GM18508 (cell line): ENCODE measurements around the gene BUD23.
"Not testable (repeated sequence)": the region's sequence is repeated elsewhere in the genome, so short reads cannot be mapped to it uniquely, and the experiment has no call there.

ENCODE experiments used
- ATAC-seq: cut with Tn5 transposase; IDR thresholded peaks from one replicate; pipeline ENCODE4 v1.9.1; 2021; ENCODE audit warnings: moderate number of reproducible peaks; ENCODE audit not compliant: insufficient read depth, unreplicated experiment

Gene BUD23

DNA sequence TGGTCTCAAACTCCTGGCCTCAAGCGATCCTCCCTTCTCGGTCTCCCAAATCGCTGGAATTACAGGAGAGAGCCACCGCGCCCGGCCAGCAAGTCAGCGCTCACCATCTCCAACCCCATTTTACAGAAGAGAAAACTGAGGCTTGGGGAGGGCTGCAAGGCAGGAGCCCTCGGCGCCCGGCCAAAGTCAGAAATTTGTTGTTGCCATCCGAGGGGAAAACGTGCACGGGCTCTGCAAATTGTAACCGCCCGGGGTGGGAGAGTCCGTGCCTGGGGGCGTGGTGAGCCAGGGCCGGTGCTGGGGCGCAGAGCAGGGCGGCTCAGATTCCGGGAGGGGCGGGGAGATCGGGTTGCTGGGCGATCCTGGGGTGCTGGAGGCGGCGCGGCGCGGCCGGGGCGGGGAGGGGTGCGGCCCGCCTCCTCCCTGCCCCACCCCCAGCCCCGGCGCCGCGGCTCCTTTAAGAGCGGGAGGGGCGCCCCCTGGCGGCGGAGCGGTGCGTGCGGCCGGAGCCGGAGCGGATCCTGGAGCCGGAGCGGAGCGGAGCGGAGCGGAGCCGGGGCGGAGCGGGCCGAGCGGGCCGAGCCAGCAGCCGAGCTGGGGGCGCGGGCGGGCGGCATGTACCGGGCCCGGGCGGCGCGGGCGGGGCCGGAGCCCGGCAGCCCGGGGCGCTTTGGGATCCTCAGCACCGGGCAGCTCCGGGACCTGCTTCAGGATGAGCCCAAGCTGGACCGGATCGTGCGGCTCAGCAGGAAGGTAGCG lies 15.9 kb upstream of the BUD23 start, which contains the start of gene VPS37D:
VPS37D (plus strand) TSS at position 488 of the 759 bp plus-strand sequence; CDS start at position 616, 128 bp downstream.
- no peak for ATAC-seq

DNA sequence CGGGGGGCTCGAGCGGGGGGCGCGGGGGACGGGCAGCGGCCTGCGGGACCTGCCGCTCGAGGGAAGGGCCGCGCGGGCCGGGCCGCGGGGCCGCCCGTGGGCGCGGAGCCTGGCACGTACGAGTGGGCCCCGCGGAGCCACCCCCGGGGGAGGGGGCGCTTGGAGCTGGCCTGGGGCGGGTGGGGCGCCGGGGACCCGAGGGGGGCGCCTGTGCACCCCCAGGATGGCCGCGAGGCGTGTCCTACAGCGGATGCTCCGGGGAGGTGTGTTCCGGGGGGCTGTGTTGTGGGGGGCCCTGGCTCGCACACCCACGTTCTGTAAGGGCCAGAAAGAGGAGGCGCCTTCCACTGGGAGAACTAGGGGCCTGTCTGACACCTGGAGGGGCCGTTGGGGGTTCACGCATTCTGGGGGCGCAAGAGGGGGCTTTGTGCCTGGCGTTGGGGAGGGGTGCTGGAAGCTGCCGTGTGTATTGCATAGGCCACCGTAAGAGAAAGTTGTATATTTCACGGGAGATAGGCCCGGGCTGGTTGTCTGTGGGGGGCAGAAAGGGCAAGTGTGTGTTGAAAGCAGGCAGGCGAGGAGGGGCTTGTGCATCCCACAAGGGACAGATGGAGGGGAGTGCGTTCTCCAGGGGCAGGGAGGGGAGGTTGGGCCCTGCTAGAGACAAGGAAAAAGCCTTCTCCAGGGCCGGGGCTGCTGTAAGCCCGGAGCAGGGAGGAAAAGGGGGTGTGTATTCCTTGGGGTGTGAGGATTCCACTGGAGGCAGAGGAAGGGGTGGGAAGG lies 15.1 kb upstream of the BUD23 start:
- no peak for ATAC-seq

DNA sequence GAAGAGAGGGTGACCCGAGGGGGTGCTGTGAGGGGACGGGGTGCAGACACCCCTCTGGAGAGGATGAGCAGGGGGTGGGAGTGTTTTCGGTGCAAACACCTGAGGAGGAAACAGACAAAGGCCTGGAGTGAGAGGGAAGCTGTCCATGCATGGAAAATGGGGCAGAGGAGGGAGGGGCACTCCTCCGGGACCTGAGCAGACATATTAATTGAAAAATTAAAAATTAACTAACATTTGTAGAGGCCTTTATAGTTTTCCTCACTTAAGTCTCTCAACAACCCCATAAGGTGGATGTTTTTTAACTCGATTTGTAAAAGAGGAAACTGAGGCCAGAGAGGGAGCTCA lies 14.5 kb upstream of the BUD23 start:
- ATAC-seq, result no peak

DNA sequence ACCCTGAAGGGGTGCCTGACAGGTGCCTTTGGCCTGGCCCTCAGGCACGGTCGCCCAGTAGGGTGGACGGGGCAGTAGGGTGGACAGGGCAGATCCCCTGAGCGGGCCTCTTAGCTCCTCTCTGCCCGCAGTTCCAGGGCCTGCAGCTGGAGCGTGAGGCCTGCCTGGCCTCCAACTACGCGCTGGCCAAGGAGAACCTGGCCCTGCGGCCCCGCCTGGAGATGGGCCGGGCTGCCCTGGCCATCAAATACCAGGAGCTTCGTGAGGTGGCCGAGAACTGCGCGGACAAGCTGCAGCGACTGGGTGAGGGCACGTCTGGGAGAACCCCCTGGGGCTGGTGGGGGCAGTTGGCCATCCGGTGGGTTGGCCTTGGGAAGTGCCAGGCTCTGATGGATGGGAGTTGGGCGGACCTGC lies 14.1 kb upstream of the BUD23 start:
- no peak for ATAC-seq

DNA sequence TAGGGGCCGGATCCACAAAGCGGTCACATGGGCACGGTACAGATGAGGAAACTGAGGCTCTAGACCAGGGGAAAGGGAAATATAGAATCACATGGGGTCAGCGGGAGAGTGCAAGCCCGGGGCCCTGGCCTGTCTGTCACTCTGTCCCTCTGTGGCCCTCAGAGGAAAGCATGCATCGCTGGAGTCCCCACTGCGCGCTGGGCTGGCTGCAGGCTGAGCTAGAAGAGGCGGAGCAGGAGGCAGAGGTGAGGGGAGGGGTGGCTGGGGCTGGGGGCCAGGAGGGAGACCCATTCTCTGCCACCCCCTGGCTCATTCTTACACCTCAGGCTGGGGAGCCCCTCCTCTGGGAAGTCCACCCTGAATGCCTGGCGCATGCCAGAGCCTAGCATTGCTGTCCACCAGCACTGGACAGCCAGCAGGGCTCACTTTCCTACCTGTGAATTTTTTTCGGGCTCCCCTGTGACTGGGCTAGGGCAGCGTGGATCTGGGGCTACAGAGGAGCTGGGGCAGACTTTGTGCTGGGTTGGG lies 13.5 kb upstream of the BUD23 start:
- ATAC-seq, result no peak

DNA sequence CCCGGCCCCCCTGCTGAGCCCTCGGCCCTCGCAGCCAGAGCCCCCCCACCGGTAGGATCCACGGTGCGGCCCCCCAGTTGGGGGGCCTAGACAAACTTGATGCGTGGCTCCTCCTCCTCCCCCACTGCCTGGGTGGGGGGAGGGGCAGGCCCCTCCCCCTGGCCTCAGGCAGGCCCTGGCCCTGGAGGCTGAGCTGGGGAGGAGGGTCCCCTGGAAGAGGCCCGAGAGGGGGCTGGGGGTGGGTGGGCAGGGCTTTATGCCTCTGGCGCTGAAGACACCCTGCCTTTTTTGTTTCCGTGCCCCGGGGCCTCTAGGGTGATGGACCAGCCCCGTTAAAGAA lies 12.1 kb upstream of the BUD23 start:
- ATAC-seq, result no peak

DNA sequence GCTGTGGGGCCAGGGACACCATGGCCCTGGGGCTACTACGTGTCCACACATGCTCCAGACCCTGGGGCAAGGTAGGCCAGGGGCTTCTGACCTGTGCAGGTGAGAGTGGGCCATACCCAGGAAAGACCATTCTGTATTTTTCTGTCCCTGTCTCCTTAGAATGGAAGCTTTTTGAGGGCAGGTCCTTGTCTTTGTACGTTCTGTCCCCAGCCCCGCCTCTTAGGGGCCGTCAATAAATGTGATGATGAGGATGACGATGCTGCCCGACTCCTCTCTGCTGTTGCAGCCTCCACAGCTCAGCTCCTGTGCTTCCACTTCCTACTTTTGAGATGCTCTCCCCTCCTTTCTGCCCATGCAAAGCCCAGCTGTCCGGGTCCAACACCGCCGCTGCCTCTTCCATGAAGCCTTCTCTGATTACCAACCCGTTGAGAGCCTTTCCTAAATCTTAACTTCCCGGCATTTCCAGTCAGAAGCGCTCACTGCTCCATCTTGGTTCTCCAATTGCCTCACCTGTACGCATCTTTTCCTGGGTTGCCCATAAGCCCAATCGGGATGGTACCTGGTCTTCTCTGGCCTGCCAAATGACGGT lies 11.4 kb upstream of the BUD23 start:
- ATAC-seq, result no peak

DNA sequence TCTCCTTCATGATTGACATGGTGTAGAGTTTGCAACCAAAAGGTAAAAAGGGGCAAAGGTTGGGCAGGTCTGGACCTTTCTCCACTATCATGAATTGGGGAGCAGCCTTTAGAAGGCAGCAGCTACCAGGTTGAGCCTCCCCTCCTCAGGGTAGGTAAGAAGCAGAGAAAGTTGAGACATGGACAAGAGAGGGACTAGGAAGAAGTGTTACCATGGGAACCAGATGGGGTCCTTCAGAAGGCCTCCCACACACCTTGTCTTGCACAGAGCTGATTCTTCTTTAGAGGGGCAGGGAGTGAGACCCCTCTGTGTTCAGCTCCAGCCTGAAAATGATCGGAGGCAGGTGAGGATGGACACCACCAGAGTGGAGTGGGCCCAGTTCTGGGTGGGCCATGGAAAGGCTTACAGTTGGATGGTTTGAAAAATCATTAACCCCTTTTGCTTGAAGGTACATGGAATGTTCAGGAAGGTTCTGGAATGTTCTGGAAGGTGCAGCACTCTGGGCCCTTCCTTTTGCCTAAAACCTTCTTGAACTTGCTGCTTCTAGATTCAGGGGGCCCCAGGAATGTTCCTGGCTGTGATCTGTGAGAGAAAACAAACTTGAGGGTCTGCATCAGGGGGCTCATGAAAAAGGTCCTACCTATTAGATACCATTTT lies 8.8 kb upstream of the BUD23 start:
- no peak for ATAC-seq

DNA sequence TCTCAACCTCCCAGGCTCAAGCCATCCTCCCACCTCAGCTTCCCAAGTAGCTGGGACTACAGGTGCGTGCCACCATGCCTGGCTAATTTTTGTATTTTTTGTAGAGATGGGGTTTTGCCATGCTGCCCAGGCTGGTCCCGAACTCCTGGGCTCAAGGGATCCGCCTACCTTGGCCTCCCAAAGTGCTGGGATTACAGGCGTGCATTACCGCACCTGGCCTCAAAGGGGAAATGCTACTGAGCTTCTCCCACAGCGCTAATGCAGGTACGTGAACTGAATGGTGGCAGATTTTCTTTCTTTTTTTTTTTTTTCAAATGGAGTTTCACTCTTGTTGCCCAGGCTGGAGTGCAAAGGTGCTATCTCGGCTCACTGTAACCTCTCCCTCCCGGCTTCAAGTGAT lies 7.3 kb upstream of the BUD23 start:
- ATAC-seq, result not testable (repeated sequence)

DNA sequence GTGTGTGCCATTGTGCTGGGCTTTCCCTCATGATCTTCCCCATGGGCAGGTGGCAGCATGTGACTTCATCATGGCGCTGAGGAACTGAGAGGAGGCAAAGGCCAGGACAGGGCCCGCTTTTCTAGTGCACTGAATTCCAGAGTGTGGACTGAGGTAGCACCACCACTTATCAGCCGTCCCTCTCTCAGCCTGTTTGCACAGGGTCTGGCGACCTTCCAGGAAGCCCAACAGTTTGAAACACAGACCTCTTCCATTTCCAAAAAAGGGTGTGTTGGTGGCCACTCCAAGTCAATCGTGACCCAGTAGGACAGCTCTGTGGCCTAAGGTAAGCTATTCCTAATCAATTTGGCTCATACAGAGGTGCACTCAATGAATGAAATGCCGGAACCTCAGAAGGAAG lies 4.5 kb upstream of the BUD23 start:
- ATAC-seq, result no peak

DNA sequence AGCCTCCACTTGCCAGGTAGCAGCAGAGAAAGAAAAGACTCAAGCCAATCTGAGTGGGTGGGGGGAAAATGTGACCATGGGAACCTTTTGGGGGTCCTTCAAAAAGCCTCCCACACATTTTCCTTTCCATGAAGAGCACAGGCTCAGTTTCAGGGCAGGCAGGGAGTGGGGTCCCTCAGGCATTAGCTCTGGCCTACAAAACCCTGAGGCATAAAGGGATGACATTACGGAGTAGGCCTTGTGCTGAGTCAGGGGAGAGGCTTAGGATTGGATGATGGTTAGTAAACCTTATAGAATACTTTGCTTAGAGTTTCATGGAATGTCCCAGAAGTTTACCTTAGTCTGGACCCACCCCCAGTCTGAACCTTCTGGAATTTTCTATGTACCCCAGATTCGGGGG lies 3.7 kb upstream of the BUD23 start:
- ATAC-seq, result no peak

DNA sequence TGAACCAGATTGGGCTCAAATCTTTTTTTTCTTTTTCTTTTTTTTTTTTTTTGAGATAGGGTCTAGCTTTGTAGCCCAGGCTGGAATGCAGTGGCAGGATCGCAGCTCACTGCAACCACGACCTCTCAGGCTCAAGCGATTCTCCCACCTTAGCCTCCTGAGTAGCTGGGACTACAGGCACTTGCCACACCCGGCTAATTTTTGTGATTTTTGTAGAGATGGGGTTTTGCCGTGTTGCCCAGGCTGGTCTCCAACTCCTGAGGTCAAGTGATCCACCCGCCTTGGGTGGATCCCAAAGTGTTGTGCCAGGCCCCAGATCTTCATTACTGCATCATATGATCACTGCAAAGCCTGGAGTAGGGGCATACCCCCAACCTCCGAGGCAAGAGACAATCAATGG lies 2.9 kb upstream of the BUD23 start:
- ATAC-seq, result no peak

DNA sequence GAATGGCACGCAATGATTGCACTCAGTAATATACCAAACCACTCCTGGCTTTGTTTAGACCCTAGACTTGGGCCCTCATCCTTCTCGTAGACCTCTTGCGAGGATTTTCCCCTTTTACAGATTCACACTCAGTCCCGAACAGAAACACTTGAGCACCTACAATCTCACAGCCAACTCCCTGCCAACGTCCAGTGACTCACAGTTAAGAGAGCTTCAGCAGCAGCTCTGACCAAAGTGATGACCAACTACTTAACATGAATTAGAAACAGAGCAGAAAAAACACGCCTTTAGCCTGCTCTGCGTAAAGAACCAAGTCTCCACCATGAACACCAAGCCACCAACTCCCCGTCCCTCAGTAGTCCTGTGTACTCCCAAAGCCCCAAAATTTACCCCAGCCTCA lies 2.4 kb upstream of the BUD23 start:
- no peak for ATAC-seq

DNA sequence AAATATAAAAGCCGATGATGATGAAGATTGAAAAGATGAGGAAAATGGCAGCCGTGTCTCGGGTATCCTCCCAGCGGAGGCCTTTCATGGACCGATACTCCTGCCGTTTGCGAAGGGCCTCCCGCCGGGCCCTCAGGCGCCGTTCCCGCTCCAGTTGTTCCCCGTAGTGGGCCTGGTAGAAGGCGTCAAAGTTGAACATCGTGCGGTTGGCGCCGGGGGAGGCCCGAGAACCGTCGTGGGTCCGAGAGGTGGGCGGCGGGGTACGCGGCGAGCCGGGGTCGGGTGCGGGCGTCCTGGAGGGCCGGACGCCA lies 697 bp upstream of the BUD23 start:
- ATAC-seq, result no peak

DNA sequence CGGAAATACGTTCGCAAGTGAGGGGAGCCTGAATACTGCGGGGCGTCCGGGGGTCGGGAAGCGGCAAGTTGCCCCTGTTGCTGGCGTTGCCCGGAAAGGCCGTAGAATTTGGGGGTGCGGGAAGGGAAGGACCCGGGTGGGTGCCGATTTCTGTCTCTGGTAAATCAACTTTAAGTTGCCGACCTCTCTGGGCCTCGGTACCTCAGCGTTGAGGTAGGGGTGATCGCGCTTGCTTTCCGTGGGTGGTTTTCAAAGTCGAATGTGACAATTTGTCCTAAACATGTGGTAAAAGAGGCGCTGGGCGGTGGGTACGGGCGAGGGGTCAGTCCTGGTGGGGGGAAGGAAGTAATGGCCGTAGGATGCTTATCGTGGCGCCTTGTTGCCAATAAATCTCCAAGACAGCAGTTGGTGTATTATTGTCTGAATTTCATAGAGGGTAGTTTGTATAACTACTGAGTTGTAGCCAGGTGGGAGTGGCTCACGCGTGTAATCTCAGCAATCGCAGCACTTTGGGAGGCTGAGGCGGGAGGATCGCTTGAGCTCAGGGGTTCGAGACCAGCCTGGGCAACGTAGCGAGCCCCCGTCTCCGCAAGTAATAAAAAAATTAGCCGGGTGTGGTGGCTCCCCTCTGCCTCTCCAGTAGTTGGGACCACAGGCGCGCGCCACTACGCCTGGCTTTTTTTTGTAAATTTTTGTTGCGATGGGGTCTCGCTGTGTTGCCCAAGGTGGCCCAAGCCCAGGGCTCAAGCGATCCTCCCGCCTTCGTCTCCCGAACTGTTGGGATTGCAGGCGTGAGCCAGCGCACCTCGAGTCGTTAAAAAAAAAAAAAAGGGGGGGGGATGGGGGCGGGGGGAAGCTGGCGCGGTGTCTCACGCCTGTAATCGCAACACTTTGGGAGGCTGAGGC lies 644 bp downstream of the BUD23 start:
- peak; percentile 4 for ATAC-seq

DNA sequence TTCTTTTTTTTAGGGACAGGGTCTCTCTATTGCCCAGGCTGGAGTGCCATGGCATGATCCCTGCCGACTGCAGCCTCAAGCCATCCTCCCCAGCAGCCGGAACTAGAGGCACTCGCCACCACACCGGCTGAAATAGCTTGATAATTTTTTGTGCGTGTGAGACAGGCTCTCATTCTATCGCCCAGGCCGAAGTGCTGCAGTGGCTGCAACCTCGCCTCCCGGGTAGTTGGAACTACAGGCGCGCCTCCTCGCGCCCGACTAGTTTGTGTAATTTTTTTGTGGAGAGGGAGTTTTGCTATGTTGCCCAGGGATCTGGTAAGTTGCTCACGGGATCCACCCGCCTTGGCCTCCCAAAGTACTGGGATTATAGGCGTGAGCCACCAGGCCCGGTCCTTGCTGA lies 1.9 kb downstream of the BUD23 start:
- ATAC-seq, result no peak

DNA sequence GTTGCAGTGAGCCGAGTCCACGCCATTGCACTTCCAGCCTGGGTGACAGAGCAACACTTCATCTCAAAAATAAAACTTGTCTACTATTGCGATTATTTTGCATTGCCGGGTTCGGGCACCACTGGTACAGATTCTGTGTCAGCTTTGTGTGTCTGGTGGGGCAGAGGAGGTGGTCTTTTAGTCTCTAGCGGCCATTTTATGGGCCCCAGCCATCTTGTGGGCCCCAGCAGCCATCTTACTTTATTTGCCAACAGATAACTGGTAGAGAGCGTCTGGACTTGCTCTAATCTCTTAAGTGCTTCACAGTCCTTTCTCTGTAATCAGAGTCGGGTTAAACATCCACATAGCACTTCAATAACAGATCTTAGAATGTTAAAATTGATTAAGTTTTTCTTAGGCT lies 4.9 kb downstream of the BUD23 start:
- no peak for ATAC-seq

DNA sequence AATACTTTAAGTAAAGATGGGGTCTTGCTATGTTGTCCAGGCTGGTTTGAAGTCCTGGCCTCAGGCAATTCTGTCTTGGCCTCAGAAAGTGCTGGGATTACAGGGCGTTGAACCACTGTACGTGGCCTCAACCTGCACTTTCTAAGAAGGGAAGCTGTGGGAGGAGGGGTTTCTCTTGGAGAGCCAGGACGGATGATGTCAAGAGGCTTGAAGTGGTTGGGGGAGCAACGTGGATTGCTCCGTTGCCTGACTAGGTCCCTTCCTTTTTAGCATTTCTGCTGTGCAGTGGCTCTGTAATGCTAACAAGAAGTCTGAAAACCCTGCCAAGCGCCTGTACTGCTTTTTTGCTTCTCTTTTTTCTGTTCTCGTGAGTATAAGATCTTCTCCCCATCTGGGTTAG lies 7.2 kb downstream of the BUD23 start:
- ATAC-seq, result no peak

DNA sequence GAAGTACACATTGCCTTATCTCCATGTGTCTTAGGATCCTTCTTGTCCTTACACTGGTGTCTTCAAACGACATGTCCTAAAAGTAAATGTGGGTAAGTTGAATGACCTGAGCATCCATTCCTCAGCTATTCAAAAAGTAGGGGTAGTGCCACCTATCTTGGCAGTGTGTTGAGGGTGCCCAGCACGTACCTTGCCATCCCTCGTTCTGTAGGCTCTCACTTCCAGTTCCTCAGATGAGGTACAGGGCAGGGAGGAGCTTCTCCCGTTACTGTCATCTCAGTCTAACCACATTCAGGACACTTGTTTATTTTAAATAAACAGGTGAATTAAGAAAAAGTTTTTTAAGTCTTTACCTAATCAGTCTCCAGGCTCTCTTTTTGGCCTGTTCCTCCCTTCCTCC lies 13.0 kb downstream of the BUD23 start:
- ATAC-seq, result no peak

DNA sequence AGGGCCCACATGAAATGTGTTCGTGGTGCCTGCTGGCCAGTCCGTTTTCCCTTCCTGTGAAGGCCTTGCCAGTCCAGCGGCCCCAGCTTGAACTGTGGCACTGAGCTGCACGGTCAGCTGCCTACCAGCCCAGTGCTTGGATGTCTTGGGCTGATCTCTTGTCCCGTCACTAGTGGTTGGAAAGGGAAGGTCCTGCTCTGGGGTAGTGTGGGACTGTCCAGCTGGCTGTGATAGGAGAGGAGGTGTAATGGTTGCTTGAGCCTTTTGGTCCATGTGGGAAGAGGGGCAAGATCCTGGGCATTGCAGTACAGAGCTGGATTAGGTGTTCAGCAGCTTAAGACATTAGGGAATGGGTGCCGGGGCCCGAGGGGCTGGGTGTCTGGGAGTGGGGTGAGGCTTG lies 15.0 kb downstream of the BUD23 start:
- no peak for ATAC-seq
